ENCODE data around the gene HSP90AA1.
A peak's percentile ranks its signal among the peaks of the same experiment; 100 is the strongest.
"Not testable (repeated sequence)": the region's sequence is repeated elsewhere in the genome, so short reads cannot be mapped to it uniquely, and the experiment has no call there.

HSP90AA1 gene

GRCh38 chr14:102086972-102087761 lies at the start of gene HSP90AA1:
TSS of gene HSP90AA1 (minus strand) at chr14:102087044. CDS start at chr14:102086378, 666 bp downstream.
- DNase-seq (ENCODE audit: low read depth) = peak; percentile 91
- peak within 1 kb of the TSS; percentile 92 for H3K4me3 ChIP-seq (ENCODE audit: low read depth, low read length)
- TF ChIP-seq POLR2A (IDR thresholded peaks at IDR 0.05; ENCODE audit: extremely low read depth, insufficient read length) = peak; percentile 99
- no peak for TF ChIP-seq CTCF (IDR thresholded peaks at IDR 0.05; ENCODE audit: low read depth, low read length)
- peak; percentile 67 for TF ChIP-seq MYC (IDR thresholded peaks at IDR 0.05; ENCODE audit: low read depth, low read length)
- TF ChIP-seq, protein P1, sequence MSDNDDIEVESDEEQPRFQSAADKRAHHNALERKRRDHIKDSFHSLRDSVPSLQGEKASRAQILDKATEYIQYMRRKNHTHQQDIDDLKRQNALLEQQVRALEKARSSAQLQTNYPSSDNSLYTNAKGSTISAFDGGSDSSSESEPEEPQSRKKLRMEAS (IDR thresholded peaks at IDR 0.05; ENCODE audit: low read depth, low read length) = peak; percentile 49; the same call in 1 of the 2 replicates

- not testable (repeated sequence) for H3K4me3 ChIP-seq (ENCODE audit: low read depth, low read length); DNase-seq (ENCODE audit: low read depth)
Measured at GRCh38 chr14:102135456-102135855, 48.6 kb upstream of the HSP90AA1 start.

DNA sequence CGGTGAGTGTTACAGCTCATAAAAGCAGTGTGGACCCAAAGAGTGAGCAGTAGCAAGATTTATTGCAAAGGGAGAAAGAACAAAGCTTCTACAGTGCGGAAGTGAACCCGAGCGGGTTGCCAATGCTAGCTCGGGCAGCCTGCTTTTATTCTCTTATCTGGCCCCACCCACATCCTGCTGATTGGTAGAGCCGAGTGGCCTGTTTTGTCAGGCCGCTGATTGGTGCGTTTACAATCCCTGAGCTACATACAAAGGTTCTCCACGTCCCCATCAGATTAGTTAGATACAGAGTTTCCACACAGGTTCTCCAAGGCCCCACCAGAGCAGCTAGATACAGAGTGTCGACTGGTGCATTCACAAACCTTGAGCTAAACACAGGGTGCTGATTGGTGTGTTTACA lies 47.9 kb upstream of the HSP90AA1 start:
- not testable (repeated sequence) for H3K4me3 ChIP-seq (ENCODE audit: low read depth, low read length)

GRCh38 chr14:102134021-102134420 lies 47.2 kb upstream of the HSP90AA1 start:
- not testable (repeated sequence) for H3K4me3 ChIP-seq (ENCODE audit: low read depth, low read length); DNase-seq (ENCODE audit: low read depth)

More for the DNA sequence above, 47.9 kb upstream of the HSP90AA1 start:
- not testable (repeated sequence) for DNase-seq (ENCODE audit: low read depth)

DNA sequence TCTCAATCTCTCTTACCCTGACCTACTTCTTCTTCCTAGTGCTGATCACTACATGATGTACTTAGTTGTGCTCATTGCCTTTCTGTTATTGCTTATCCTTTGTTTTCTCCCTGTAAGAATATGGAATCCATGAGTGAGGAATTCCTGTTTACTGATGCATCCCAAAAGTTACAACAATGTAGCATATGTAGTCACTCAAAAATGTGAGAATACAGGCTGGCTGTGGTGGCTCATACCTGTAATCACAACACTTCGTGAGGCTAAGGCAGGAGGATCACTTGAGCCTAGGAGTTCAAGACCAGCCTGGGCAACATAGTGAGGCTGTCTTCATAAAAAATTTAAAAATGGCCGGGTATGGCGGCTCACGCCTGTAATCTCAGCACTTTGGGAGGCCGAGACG lies 44.9 kb upstream of the HSP90AA1 start:
- H3K4me3 ChIP-seq (ENCODE audit: low read depth, low read length) = no peak overlapping the region
- TF ChIP-seq MYC (IDR thresholded peaks at IDR 0.05; ENCODE audit: low read depth, low read length) (no peak), CTCF (IDR thresholded peaks at IDR 0.05; ENCODE audit: low read depth, low read length) (no peak), POLR2A (IDR thresholded peaks at IDR 0.05; ENCODE audit: extremely low read depth, insufficient read length) (no peak)
- TF ChIP-seq, protein P1 (IDR thresholded peaks at IDR 0.05; ENCODE audit: low read depth, low read length) = no peak
- DNase-seq (ENCODE audit: low read depth) = no peak

DNA sequence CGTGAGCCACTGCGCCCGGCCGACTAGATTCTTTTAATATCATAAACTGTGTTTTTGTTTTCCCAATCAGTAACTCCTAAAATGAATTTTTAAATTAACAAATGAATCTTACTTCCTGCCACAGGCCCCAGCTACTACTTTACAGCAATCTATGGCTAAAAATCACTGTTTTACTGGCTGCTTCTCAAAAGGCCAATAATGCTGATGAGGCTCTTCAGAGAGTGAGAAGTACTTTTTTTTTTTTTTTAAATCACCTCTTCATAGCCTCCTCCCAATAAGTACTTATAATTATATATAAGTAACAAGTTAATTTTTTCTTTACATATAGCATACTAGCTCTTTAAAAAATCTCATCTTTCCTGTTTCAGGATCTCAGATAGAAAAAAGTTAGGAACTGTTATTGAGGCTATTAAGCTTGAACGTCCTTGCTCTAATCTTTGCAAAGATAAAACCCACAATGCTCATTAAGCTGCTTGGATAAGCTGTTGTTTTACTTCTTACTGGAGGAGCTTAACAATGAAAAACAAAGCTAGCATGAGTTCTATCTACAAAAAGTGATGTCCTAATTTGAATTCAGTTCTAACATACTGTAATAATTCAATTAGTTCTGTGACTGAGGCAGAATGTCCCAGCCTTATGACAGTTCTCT lies 40.1 kb upstream of the HSP90AA1 start:
- no peak overlapping the region for H3K4me3 ChIP-seq (ENCODE audit: low read depth, low read length)
- TF ChIP-seq, protein P1 (IDR thresholded peaks at IDR 0.05; ENCODE audit: low read depth, low read length) = no peak
- no peak for TF ChIP-seq POLR2A (IDR thresholded peaks at IDR 0.05; ENCODE audit: extremely low read depth, insufficient read length)
- no peak for TF ChIP-seq MYC (IDR thresholded peaks at IDR 0.05; ENCODE audit: low read depth, low read length)
- TF ChIP-seq CTCF (IDR thresholded peaks at IDR 0.05; ENCODE audit: low read depth, low read length) = no peak
- no peak for DNase-seq (ENCODE audit: low read depth)

- H3K4me3 ChIP-seq (ENCODE audit: low read depth, low read length) = no peak overlapping the region
- TF ChIP-seq MYC (IDR thresholded peaks at IDR 0.05; ENCODE audit: low read depth, low read length) (no peak), POLR2A (IDR thresholded peaks at IDR 0.05; ENCODE audit: extremely low read depth, insufficient read length) (no peak)
- no peak for DNase-seq (ENCODE audit: low read depth)
Measured at GRCh38 chr14:102125546-102125945, 38.7 kb upstream of the HSP90AA1 start.

DNA sequence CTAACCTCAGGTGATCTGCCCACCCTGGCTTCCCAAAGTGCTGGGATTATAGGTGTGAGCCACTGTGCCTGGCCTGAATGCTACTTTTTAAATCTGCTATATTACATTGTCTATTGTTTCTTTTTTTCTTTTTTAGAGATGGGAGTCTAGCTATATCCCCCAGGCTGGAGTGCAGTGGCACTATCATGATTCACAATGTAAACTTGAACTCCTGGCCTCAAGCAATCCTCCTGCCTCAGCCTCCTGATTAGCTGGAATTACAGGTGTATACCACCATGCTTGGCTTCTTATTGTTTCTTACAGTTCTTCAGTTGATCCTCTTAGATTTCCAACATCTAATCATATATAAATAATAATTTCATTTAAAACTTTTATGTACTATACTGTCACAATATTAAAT lies 37.6 kb upstream of the HSP90AA1 start:
- no peak for DNase-seq (ENCODE audit: low read depth)
- H3K4me3 ChIP-seq (ENCODE audit: low read depth, low read length) = no peak overlapping the region
- TF ChIP-seq, protein P1 (IDR thresholded peaks at IDR 0.05; ENCODE audit: low read depth, low read length) = no peak
- no peak for TF ChIP-seq MYC (IDR thresholded peaks at IDR 0.05; ENCODE audit: low read depth, low read length)
- no peak for TF ChIP-seq CTCF (IDR thresholded peaks at IDR 0.05; ENCODE audit: low read depth, low read length)
- no peak for TF ChIP-seq POLR2A (IDR thresholded peaks at IDR 0.05; ENCODE audit: extremely low read depth, insufficient read length)

Data from NB4 (cell line).